Tibial nerve (tissue), 4 donors: ENCODE results near the gene ATP5ME. TPM values are rescaled to one million over a fixed set of nuclear protein-coding genes. Genes with fewer than 3 reads are reported as not detected.

ENCODE experiments used
- DNase-seq, 2 donors: peaks; one replicate each; pipeline ENCODE4 v3.0.0-alpha.2; 2019; ENCODE audit warnings: low spot score in 2 of 2
- H3K27ac ChIP-seq, 4 donors: fragments of 200-600 bp; sonication (generic) in 3 of 4; one replicate each; pipeline ENCODE4 v1.5.1; 2017 to 2019; ENCODE audit warnings: mild to moderate bottlenecking in 1 of 4
- H3K27me3 ChIP-seq, 2 donors: fragments of 200-600 bp; sonication (generic) in 1 of 2; one replicate each; pipeline versions ENCODE4 v1.5.1 to v1.6.0; 2017 to 2019
- H3K36me3 ChIP-seq, 3 donors: fragments of 200-600 bp; sonication (generic); one replicate each; pipeline ENCODE4 v1.5.1; 2018 to 2019
- H3K4me1 ChIP-seq, 4 donors: fragments of 200-600 bp; sonication (generic) in 3 of 4; one replicate each; pipeline ENCODE4 v1.5.1; 2017 to 2019
- H3K4me3 ChIP-seq, 4 donors: fragments of 200-600 bp; sonication (generic) in 3 of 4; one replicate each; pipeline ENCODE4 v1.5.1; 2017 to 2019; ENCODE audit warnings: mild to moderate bottlenecking in 1 of 4, moderate library complexity in 1 of 4
- H3K9me3 ChIP-seq, 4 donors: fragments of 200-600 bp; sonication (generic) in 3 of 4; one replicate each; pipeline ENCODE4 v1.5.1; 2017 to 2019
- EP300 ChIP-seq, 2 donors: sonication (generic); formaldehyde crosslinking; IDR thresholded peaks; one replicate each; pipeline ENCODE4 v1.6.1; 2017; ENCODE audit warnings: antibody characterized with exemption in 2 of 2, mild to moderate bottlenecking in 1 of 2
- POLR2A ChIP-seq, 2 donors: fragments of 450-650 bp; IDR thresholded peaks; one replicate each; pipeline ENCODE4 v1.6.1; 2017; ENCODE audit warnings: antibody characterized with exemption in 2 of 2, mild to moderate bottlenecking in 2 of 2, moderate library complexity in 2 of 2
- WGBS, 2 donors: methylation state at CpG; one replicate each; pipeline ENCODE4 v1.1.5; 2018; 5-methylcytosine and 5-hydroxymethylcytosine counted together
- total RNA-seq, 4 donors: library from RNA; depleted of rRNA; stranded (reverse); fragments of >200 nt; gene quantifications; one replicate each; pipeline ENCODE4 v1.1.0, GENCODE V29; 2016
- TF ChIP-seq, protein P1 (sequence below), 5 experiments: fragments of 200-600 bp in 3 of 5; fragments of 450-650 bp in 2 of 5; sonication (generic) in 3 of 5; IDR thresholded peaks; one replicate each; pipeline ENCODE4 v1.5.1; 2016 to 2019; ENCODE audit warnings: antibody characterized with exemption in 5 of 5, mild to moderate bottlenecking in 3 of 5, moderate library complexity in 2 of 5

The ATP5ME gene
- total RNA-seq, 4 donors from 2014 or later, result 50.0 to 219 (median 139) TPM

DNA sequence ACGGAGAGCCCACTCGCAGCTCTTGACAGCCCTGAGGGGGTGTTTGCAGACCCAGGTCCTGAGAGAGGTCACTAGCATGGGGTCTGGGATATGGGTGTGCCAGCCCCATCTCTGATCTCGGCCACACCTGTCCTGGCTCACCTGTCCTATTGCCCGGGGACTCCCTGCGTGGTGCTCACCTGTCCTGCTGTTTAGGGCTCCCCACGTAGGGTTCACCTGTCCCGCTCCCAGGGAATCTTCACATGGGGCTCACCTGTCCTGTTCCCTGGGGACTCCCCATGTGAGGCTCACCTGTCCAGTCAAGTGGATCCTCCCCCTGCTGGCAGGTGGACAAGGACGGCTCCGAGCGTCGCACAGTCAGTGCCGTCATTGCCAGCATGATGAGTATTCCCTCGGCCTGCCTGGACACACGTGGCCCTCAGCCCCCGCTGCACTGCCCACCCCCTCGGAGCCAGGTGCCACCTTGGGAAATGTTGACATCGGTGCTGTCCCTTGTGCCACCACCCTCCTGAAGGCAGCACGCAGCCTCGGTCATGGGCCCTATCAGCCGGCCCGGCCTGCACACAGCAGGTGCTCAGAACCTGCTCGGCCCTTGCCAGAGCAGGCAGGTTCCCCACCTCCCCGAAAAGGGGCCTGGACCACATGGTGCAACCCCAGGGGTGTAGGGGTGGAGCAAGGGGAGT, 8.6 kb upstream of the ATP5ME start:
- no peaks in the 10 kb centered on the region for H3K9me3 ChIP-seq
- 89 to 93% methylated on average over 12 to 21 of the region's 23 CpGs for WGBS, 2 donors
- no peaks in the 10 kb centered on the region for H3K27me3 ChIP-seq
- H3K27ac ChIP-seq, result no peak overlapping the region
- H3K4me1 ChIP-seq, result peaks cover 0 to 47% (median 12%) of the 10 kb centered on the region in 4 donors
- TF ChIP-seq, protein P1, sequence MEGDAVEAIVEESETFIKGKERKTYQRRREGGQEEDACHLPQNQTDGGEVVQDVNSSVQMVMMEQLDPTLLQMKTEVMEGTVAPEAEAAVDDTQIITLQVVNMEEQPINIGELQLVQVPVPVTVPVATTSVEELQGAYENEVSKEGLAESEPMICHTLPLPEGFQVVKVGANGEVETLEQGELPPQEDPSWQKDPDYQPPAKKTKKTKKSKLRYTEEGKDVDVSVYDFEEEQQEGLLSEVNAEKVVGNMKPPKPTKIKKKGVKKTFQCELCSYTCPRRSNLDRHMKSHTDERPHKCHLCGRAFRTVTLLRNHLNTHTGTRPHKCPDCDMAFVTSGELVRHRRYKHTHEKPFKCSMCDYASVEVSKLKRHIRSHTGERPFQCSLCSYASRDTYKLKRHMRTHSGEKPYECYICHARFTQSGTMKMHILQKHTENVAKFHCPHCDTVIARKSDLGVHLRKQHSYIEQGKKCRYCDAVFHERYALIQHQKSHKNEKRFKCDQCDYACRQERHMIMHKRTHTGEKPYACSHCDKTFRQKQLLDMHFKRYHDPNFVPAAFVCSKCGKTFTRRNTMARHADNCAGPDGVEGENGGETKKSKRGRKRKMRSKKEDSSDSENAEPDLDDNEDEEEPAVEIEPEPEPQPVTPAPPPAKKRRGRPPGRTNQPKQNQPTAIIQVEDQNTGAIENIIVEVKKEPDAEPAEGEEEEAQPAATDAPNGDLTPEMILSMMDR (IDR thresholded peaks at IDR 0.05), result no peak
- TF ChIP-seq POLR2A (IDR thresholded peaks at IDR 0.05) (no peak), EP300 (IDR thresholded peaks at IDR 0.05) (no peak)
- DNase-seq, result no peak
- H3K4me3 ChIP-seq, result no peak overlapping the region
- no peaks in the 10 kb centered on the region for H3K36me3 ChIP-seq

DNA sequence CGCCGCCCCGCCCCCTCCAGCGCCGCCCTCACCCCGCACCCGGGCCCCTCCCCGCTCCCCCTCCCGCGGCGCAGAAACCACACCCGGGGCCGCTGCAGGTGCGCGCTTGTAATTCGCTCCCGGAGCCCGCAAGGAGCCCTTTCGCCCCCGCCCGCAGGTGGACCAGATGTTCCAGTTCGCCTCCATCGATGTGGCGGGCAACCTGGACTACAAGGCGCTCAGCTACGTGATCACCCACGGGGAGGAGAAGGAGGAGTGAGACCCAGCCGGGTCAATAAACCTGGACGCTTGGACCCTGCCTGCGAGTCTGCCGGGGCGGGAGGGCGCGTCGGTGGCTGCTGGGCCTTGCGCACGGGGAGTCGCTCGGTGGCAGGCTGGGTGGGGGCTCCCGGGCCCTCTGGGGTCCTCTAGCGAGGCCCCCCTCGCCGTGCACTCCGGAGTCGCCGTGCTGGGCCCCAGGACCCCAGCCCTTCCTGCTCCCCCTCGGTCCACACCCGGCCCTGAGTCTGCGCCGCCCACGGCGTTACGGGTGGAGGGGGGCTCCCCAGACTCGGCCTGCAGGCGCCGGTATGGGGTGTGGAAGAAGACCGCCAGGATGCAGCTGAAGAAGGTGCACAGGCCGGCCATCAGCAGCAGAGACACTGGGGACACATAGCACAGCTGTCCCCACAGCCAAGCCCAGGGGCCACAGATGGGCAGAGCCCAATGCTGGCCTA, 7.8 kb upstream of the ATP5ME start:
- Histone ChIP-seq H3K9me3 (no peaks in the 10 kb centered on the region), H3K4me3 (no peak overlapping the region), H3K27ac (no peak overlapping the region), H3K36me3 (no peaks in the 10 kb centered on the region), H3K4me1 (peaks cover 0 to 39% (median 11%) of the 10 kb centered on the region in 4 donors), H3K27me3 (no peaks in the 10 kb centered on the region)
- DNase-seq, result no peak
- TF ChIP-seq POLR2A (IDR thresholded peaks at IDR 0.05), result no peak
- TF ChIP-seq, protein P1 (IDR thresholded peaks at IDR 0.05), result no peak
- no peak for TF ChIP-seq EP300 (IDR thresholded peaks at IDR 0.05)
- WGBS, 2 donors, result 56 to 77% methylated on average over 23 to 53 of the region's 58 CpGs

DNA sequence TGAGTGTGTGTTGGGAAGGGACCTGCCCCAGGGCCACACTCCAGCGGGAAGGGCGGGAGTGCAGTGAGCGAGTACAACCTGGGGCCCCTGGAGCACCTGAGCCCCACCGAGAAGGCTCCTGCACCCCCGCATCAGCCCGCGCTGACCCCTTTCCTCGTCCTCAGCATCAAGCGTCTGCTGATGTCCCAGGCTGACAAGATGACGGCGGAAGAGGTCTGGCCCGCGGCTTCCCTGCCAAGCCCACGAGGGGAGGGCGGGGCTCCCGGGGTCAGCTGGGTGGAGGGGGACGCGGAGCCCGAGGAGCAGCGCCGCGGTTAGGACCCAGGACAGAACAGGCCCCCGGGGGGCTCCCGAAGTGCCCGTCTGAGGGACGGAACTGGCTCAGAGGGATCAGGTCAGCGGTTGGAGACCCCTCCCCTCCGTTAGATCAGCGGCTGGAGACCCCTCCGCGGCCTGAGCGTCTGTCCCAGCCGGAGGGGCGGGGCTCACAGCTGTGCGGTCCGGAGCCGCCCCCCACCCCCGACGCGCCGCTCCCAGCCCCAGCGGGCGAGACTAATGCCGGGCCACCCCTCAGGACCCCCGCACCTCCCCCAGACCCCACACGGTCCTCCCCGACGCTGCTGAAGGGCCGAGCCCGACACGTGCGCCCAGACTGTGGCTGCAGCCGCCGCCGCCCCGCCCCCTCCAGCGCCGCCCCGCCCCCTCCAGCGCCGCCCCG, 7.0 kb upstream of the ATP5ME start:
- Histone ChIP-seq H3K4me3 (peak overlapping the region; percentile 29 to 60 (median 50)), H3K4me1 (peaks cover 0 to 35% (median 10%) of the 10 kb centered on the region in 4 donors), H3K27me3 (no peaks in the 10 kb centered on the region), H3K27ac (peak overlapping the region in 3 of 4 donors; percentile 26 to 60 (median 44)), H3K36me3 (no peaks in the 10 kb centered on the region), H3K9me3 (no peaks in the 10 kb centered on the region)
- TF ChIP-seq, protein P1 (IDR thresholded peaks at IDR 0.05), result no peak
- TF ChIP-seq POLR2A (IDR thresholded peaks at IDR 0.05) (no peak), EP300 (IDR thresholded peaks at IDR 0.05) (no peak)
- no peak for DNase-seq
- WGBS, 2 donors, result 0 to 3% methylated on average over 1 to 13 of the region's 62 CpGs

DNA sequence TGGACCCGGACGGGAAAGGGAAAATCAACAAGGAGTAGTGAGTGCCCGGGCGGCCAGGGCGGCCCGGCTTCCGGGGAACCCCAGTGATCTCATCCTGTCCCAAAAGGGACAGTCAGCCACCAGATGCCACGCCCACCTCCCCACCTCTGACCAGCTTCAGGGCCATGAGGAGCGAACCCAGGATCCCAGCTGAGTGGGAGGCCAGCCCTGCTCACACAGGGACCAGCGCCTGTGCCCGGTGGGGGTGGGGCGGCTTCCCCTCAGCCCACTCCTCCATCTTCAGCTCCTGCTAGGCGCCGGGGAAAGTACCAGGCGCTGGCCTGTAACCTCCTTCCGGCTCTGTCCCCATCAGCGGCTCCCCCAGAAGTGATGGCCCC, 6.5 kb upstream of the ATP5ME start:
- TF ChIP-seq EP300 (IDR thresholded peaks at IDR 0.05), result no peak
- TF ChIP-seq, protein P1 (IDR thresholded peaks at IDR 0.05), result no peak
- peak overlapping the region in 1 of 4 donors; percentile 60 for H3K27ac ChIP-seq
- 28 to 42% methylated on average over 7 to 17 of the region's 17 CpGs for WGBS, 2 donors
- no peaks in the 10 kb centered on the region for H3K27me3 ChIP-seq
- DNase-seq, result no peak
- no peaks in the 10 kb centered on the region for H3K9me3 ChIP-seq
- no peaks in the 10 kb centered on the region for H3K36me3 ChIP-seq
- H3K4me3 ChIP-seq, result peak overlapping the region; percentile 29 to 60 (median 50)
- peaks cover 0 to 41% (median 11%) of the 10 kb centered on the region in 4 donors for H3K4me1 ChIP-seq
